MCF 10A (cell line): ENCODE results near the gene OR11H7. TPM values are rescaled to one million over a fixed set of nuclear protein-coding genes. Genes with fewer than 3 reads are reported as not detected.
A peak's percentile ranks its signal among the peaks of the same experiment; 100 is the strongest.
"Not testable (repeated sequence)": the region's sequence is repeated elsewhere in the genome, so short reads cannot be mapped to it uniquely, and the experiment has no call there.

ENCODE experiments used
- BruUV-seq: library from RNA; stranded (reverse); fragments of 400-500 nt; replicated peaks from 2 replicates; lab custom pipeline; 2021; lab: Mats Ljungman, UMichigan
- CTCF ChIA-PET: fragments of 300-600 bp; sonication (Branson Sonifier 250); formaldehyde crosslinking; extraction: SDS; loops from one replicate; lab custom pipeline; 2021; ENCODE audit warnings: antibody characterized with exemption, inconsistent platforms; lab: Yijun Ruan, JAX
- POLR2A ChIA-PET: fragments of 300-600, 350-650 bp; sonication (Branson Sonifier 250); formaldehyde crosslinking; extraction: SDS; loops from one replicate; lab custom pipeline; 2020; ENCODE audit warnings: antibody characterized with exemption, inconsistent platforms; lab: Yijun Ruan, JAX
- DNase-seq: peaks from one replicate; pipeline ENCODE4 v3.0.0-alpha.2; 2018; ENCODE audit not compliant: unreplicated experiment
- H3K27ac Mint-ChIP-seq: one replicate; pipeline ENCODE4 v1.8.0; 2022; ENCODE audit warnings: mild to moderate bottlenecking, low read depth, mixed read lengths; ENCODE audit not compliant: unreplicated experiment
- H3K27me3 Mint-ChIP-seq: one replicate; pipeline ENCODE4 v1.8.0; 2022; ENCODE audit warnings: mixed read lengths; ENCODE audit not compliant: insufficient read depth, unreplicated experiment
- H3K36me3 Mint-ChIP-seq: one replicate; pipeline ENCODE4 v1.8.0; 2022; ENCODE audit warnings: mild to moderate bottlenecking, moderate library complexity, mixed read lengths; ENCODE audit not compliant: insufficient read depth, unreplicated experiment
- H3K4me1 Mint-ChIP-seq: one replicate; pipeline ENCODE4 v1.8.0; 2022; ENCODE audit warnings: mixed read lengths; ENCODE audit not compliant: insufficient read depth, unreplicated experiment
- H3K4me3 Mint-ChIP-seq: one replicate; pipeline ENCODE4 v1.8.0; 2022; ENCODE audit warnings: mild to moderate bottlenecking, moderate library complexity, mixed read lengths; ENCODE audit not compliant: unreplicated experiment
- H3K9me3 Mint-ChIP-seq: one replicate; pipeline ENCODE4 v1.8.0; 2022; ENCODE audit warnings: mixed read lengths; ENCODE audit not compliant: unreplicated experiment
- CTCF ChIP-seq: fragments of 200-600 bp; IDR thresholded peaks from one replicate; pipeline ENCODE4 v1.8.0; 2022; ENCODE audit warnings: antibody characterized with exemption, mild to moderate bottlenecking; ENCODE audit not compliant: unreplicated experiment
- intact Hi-C: fragments of 100-400 bp; cut with micrococcal nuclease; formaldehyde crosslinking; loops from 2 replicates; pipeline ENCODE4 v1.14.1; 2022
- total RNA-seq: library from RNA; stranded (reverse); gene quantifications from 2 replicates; pipeline ENCODE4 v1.2.3, GENCODE V29; 2022

Gene OR11H7
- total RNA-seq, 1 experiment from 2014 or later = not detected

GRCh38 chr14:20223410-20223809 lies 5.4 kb upstream of the OR11H7 start, which contains the start of gene OR11H6:
TSS of gene OR11H6 (plus strand) at chr14:20223710. CDS start at chr14:20223710, 0 bp downstream.
- ChIA-PET POLR2A (no interaction called here), CTCF (no interaction called here)
- Mint-ChIP-seq H3K36me3 (peaks cover 5% of the 10 kb centered on the region), H3K4me3 (no peak within 1 kb of the TSS), H3K27me3 (peaks cover 25% of the 10 kb centered on the region), H3K4me1 (no peaks in the 10 kb centered on the region), H3K27ac (no peak within 1 kb of the TSS), H3K9me3 (no peaks in the 10 kb centered on the region)
- intact Hi-C loops = no loop called here
- no peak for TF ChIP-seq CTCF
- BruUV-seq = no TSS peak
- DNase-seq = no peak

GRCh38 chr14:20235415-20235814 lies 6.6 kb downstream of the OR11H7 start:
- intact Hi-C loops, H3K4me3 Mint-ChIP-seq, POLR2A ChIA-PET, H3K27me3 Mint-ChIP-seq, DNase-seq, H3K27ac Mint-ChIP-seq, H3K4me1 Mint-ChIP-seq, H3K36me3 Mint-ChIP-seq, H3K9me3 Mint-ChIP-seq, BruUV-seq: not testable (repeated sequence)
- CTCF ChIA-PET = interaction anchor here (0.6 kb wide), 1 partner anchor 116 kb away, joined by 4 read pairs; no protein-coding TSS in a partner anchor

- peak; percentile 30 for TF ChIP-seq CTCF
- ChIA-PET CTCF (interaction anchor here (0.6 to 1.1 kb wide), 7 partner anchors 10 to 743 kb away, joined by 3 to 6 read pairs (median 5); no protein-coding TSS in a partner anchor), POLR2A (no interaction called here)
- Mint-ChIP-seq H3K4me3 (no peak overlapping the region), H3K36me3 (no peaks in the 10 kb centered on the region), H3K9me3 (peaks cover 8% of the 10 kb centered on the region), H3K4me1 (no peaks in the 10 kb centered on the region), H3K27me3 (no peaks in the 10 kb centered on the region), H3K27ac (no peak overlapping the region)
- intact Hi-C loops = loop anchor here (10.0 kb wide), 1 partner anchor 363 kb away; no protein-coding TSS in a partner anchor
- DNase-seq = peak; percentile 55
- BruUV-seq = no TSS peak
These were observed 19.0 kb downstream of the OR11H7 start for GRCh38 chr14:20247646-20248246.

GRCh38 chr14:20262642-20263128 lies 33.9 kb downstream of the OR11H7 start:
- no TSS peak for BruUV-seq
- H3K36me3 Mint-ChIP-seq = no peaks in the 10 kb centered on the region
- POLR2A ChIA-PET = no interaction called here
- H3K9me3 Mint-ChIP-seq = no peaks in the 10 kb centered on the region
- peak overlapping the region; percentile 57 for H3K27ac Mint-ChIP-seq
- no peak overlapping the region for H3K4me3 Mint-ChIP-seq
- intact Hi-C loops = no loop called here
- peak; percentile 89 for DNase-seq
- no peak for TF ChIP-seq CTCF
- CTCF ChIA-PET = interaction anchor here (0.6 kb wide), 1 partner anchor 130 kb away, joined by 3 read pairs; no protein-coding TSS in a partner anchor
- H3K27me3 Mint-ChIP-seq = no peaks in the 10 kb centered on the region
- H3K4me1 Mint-ChIP-seq = peaks cover 19% of the 10 kb centered on the region

DNA sequence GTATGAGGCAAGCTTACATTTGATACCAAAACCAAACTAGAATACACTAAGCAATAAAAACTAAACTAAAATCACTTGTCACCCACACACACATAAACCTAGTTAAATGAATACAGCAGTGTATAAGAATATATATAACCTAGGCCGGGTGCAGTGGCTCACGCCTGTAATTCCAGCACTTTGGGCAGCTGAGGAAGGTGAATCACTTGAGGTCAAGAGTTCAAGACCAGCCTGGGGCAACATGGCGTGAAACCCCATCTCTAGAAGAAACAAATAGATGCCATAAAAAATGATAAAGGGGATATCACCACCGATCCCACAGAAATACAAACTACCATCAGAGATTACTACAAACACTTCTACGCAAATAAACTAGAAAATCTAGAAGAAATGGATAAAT lies 35.6 kb downstream of the OR11H7 start:
- H3K27ac Mint-ChIP-seq, BruUV-seq, H3K4me3 Mint-ChIP-seq, H3K27me3 Mint-ChIP-seq, intact Hi-C loops, CTCF ChIA-PET, H3K9me3 Mint-ChIP-seq, H3K36me3 Mint-ChIP-seq, POLR2A ChIA-PET: not testable (repeated sequence)
- DNase-seq = peak; percentile 37
- peaks cover 19% of the 10 kb centered on the region for H3K4me1 Mint-ChIP-seq
